HG03442 (cell line): ENCODE measurements around the gene IL1RL1.
"Not testable (repeated sequence)": the region's sequence is repeated elsewhere in the genome, so short reads cannot be mapped to it uniquely, and the experiment has no call there.

Experiments
- ATAC-seq: cut with Tn5 transposase; IDR thresholded peaks from one replicate; pipeline ENCODE4 v1.9.1; 2021; ENCODE audit warnings: mild to moderate bottlenecking, moderate library complexity; ENCODE audit not compliant: unreplicated experiment

Gene IL1RL1

GRCh38 chr2:102291319-102292075, 19.9 kb upstream of the IL1RL1 start:
- no peak for ATAC-seq

- ATAC-seq = no peak
These were observed 16.4 kb upstream of the IL1RL1 start for GRCh38 chr2:102294802-102295489.

GRCh38 chr2:102295566-102295965, 15.8 kb upstream of the IL1RL1 start:
- no peak for ATAC-seq

GRCh38 chr2:102296449-102296848, 14.9 kb upstream of the IL1RL1 start:
- ATAC-seq = no peak

GRCh38 chr2:102297891-102298290, 13.5 kb upstream of the IL1RL1 start:
- no peak for ATAC-seq

DNA sequence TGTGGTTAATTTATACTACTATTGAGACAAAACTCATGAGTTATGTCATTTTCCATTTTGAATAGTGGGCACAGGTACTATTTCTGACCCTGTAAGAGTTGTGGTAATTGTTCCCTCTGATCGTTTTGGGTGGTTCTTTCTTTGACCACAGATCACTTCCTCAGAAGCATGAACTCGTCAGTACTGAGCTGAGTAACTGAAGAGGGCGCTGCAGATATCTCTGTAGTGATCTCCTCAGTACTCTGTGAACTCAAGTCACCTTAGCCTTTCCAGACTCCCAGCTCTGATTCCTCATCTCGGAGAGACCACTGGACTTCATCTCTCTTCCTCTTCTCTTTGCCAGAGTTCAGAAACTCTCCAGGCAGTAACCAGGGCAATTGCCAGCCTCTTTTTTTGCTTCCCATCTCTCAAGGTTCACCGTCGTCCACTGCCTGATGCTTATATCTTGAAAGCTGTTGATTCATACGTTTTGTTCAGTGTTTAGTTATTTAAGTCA, 9.4 kb upstream of the IL1RL1 start:
- ATAC-seq = peak; percentile 98

DNA sequence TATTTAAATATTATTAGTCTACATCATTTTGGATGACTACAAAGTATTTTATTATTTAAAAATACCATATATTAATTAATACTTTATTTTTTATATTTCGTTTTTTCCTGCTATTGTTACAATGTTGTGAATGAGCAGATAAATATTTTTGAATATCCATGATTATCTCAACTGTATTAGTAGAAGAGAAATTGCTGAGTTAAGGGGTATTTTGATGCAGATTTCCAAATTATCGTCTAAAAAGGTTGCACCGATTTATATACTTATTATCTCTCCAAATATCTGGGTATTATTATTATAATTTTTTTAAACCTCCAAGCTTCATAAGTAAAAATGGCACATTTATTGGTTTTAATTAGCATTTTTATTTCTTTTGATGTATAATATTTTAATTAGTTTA, 8.9 kb upstream of the IL1RL1 start:
- no peak for ATAC-seq

DNA sequence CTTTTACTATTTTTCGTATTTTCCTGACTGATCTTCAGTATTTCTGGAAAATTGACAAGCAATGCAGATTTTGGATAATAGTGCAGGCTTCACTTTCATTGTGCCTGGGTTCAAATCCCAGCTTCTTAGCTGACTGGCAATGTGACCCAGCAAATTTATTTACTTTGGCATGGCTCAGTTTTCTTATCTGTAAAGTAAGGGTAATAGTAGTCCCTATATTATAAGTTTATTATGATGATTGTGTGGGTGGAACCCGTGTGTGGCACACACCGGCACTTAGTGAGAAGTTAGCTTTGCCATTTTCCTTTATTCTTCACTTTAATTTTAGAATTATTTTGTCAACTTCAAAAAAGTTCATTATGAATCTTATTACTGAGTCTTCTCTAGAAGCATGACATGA, 7.8 kb upstream of the IL1RL1 start:
- ATAC-seq = no peak

- ATAC-seq = no peak
These were observed 7.1 kb upstream of the IL1RL1 start for GRCh38 chr2:102304268-102304667.

DNA sequence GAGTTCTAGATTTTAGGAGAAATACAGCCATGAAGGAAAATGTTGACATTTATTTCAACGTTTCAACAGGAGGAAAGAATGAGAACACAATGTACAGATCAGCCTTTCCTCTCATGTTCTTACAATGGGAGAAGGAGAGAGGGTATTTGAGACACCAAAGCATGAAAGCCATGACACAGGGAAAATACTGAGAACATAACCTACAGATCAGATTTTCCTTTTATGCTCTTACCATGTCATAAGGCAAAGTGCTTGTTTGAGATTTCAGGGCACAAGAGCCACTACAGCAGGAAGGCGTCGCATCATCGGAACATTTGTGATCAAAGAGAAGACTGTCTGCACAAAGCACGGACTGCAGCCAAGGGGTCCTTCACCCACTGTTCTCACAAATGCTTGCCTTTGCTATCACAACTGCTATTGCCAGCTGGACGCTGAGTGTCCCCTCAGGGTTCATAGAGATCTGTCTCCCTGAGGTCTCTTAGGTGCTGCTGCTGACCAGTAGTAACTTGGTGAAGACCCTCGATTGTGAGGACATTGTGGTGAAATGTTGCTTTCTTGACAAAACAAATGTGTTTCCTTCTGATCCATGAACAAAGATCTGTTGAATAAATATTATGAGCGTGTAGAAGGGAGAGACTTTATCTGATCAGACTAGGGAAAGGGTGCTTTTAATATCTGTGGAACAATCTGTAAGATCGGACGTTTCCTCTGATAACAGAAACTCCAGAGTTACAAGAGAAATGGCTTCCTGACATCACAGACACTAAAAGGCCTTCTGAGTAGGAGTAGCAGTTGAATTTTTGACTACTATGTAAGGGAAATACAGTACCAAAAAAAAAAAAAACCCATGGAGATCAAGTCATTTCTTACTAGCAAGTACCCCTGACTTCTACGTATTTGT, 6.4 kb upstream of the IL1RL1 start:
- ATAC-seq = no peak

DNA sequence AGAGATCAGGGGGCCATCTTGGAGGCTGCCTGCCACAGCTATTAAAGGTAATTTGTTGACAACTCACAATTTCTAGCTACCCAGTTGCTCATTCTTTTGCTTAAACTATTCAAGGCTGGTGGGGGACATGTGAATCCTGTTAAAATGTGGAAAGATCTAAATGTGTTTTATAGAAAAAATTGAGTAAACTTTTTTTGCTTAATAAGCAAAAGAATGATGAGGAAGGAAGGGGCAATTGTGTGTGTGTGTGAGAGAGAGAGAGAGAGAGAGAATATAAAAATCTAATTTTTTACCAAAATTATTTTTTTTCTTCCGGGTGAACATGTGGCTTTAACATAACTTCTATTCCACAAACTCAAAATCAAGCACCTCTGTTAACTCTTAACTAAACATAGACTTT, 5.2 kb upstream of the IL1RL1 start:
- ATAC-seq = no peak

DNA sequence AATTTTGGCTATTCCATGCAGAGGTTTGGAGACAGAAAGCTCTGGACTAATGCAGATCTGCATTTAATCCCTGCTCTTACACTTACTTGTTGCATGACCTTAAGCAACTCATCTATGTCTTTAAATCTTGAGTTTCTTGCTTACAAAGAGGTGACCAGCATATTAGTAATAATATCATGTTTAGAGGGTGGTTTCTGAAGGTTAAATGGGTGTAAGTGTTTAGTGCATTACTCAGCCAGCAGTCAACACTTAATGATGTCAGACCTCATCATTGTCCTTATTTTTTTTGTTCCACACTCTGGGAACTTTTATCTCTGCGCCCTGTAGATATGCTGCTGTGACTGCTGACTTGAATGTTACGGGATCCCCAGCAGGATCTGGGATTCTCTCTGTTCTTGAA, 1.7 kb downstream of the IL1RL1 start:
- ATAC-seq = no peak

- ATAC-seq = no peak
These were observed 2.1 kb downstream of the IL1RL1 start for GRCh38 chr2:102313471-102313870.

DNA sequence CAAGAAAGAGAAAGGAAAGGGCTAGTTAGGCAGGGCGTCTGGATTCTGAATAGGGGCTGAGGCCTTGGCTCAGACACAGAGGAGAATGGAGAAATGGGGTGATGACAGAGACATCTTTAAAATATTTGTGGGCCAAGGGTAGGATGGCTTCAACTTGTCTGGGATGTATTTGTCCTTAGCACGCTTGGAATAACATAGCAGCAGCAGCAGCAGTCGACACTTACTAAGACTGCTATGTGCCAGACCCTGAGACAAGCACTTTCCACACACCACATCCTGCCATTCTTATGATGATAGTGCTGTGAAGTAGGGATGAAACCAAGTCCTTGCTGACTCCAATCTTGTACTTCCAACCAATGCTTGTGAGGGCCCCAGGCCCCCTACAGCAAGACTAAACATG, 2.6 kb downstream of the IL1RL1 start:
- ATAC-seq = no peak

DNA sequence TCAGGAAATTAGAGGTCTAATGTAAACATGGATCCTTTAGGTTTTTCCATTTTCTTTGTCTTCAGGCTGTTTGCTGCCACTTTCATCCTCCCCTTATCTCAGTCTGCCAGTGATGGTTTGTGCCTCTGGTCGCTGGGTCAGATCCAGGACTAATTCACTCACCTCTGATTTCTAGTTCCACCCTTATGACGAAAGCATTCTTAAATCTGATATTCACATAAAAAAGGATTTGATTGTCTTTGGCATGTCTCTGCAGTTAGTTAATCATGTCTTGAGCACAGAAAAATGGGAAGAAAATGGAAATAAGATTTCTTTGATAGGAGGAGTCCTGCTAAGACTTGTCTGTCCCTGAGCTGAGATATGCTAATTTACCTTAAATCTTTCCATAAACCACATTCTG, 4.6 kb downstream of the IL1RL1 start:
- ATAC-seq = no peak

- no peak for ATAC-seq
These were observed 6.4 kb downstream of the IL1RL1 start for GRCh38 chr2:102317715-102318114.

GRCh38 chr2:102318437-102318836, 7.1 kb downstream of the IL1RL1 start:
- ATAC-seq = no peak

DNA sequence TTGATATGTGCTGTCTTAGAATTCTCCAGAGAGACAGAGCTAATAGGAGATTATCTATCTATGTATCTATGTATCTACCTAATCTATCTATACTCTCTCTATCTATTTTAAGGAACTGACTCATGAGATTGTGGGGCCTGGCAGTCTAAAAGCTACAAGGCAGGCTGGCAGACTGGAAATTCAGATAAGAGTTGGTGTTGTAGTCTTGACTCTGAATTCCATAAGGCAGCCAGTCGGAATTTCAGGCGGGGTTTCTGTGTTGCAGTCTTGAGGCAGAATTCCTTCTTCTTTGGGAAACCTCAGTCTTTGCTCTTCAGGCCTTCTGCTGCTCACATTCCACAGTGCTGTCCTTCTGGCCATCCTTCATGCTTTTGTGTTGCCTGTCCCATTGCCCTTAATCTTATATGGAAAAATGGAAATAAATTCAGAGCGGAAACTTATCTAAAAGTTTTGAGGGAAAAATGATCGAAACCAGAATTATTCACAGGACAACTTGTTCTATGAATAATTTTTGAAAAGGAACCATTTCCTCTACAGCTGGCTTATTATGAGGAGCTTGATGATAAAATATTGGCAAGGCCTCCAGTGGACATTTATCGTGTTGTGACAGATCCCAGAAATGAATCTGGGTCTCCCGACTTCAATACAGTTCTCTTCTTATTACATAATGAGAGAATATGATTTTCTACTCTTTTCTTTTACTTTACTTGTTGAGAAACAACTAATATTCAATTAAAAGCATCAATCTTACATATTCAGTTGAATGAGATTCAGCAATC, 10.8 kb downstream of the IL1RL1 start:
- no peak for ATAC-seq

GRCh38 chr2:102324914-102325313, 13.6 kb downstream of the IL1RL1 start:
- ATAC-seq = not testable (repeated sequence)

- no peak for ATAC-seq
These were observed 20.1 kb downstream of the IL1RL1 start for GRCh38 chr2:102331311-102331980.
